22Rv1 (cell line): Measurements from ENCODE around the gene IL1B.

Experiments
- CTCF ChIP-seq: fragments of 450-650 bp; IDR thresholded peaks from 2 replicates; pipeline ENCODE4 v1.5.1; 2017; ENCODE audit warnings: mild to moderate bottlenecking
- ZFX ChIP-seq: fragments of 450-650 bp; IDR thresholded peaks from 2 replicates; pipeline ENCODE4 v1.6.1; 2017; ENCODE audit warnings: antibody characterized with exemption, borderline replicate concordance

- TF ChIP-seq CTCF (no peak), ZFX (no peak)
Observed at GRCh38 chr2:112793449-112793978, 43.1 kb downstream of the IL1B start.
